NCI-H510A (cell line): ENCODE data around the gene OR4D9.

Experiments
- DNase-seq: peaks from one replicate; lab custom pipeline; 2025; lab: John Stamatoyannopoulos, UW

Gene OR4D9

DNA sequence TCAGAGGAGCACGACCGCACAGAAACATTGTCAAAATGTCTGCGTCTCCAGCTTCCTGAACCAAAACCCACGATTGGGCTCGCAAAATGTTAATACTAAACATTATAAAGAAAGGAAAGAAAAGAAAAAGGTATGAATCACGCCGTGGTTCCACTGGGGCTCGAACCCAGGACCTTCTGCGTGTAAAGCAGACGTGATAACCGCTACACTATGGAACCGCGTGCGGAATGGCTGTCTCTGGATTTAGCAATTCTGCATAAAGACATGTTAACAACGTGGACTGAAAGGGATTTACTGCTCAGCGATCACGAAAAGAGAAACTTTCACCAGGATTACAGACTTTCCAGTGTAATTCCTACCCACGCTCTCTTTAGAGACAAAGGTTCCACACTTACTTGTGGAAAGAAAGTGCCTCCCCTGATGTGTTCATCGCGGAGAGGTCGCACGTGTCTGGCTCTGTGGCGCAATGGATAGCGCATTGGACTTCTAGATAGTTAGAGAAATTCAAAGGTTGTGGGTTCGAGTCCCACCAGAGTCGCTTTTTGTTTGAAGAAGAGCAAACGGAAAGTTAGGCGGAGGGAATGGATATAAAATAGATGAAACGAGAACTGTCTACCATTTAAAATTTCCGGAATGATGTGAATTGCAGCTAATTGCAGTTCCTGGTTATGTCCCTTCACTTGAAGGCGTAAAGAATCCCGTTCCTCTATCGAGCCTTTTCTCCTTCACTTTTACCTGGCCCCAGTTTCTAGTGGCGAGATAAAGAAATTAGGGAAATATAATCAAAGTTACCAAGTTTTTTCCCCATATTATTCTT is 39.7 kb downstream of the OR4D9 start:
- DNase-seq = peak; percentile 65

DNA sequence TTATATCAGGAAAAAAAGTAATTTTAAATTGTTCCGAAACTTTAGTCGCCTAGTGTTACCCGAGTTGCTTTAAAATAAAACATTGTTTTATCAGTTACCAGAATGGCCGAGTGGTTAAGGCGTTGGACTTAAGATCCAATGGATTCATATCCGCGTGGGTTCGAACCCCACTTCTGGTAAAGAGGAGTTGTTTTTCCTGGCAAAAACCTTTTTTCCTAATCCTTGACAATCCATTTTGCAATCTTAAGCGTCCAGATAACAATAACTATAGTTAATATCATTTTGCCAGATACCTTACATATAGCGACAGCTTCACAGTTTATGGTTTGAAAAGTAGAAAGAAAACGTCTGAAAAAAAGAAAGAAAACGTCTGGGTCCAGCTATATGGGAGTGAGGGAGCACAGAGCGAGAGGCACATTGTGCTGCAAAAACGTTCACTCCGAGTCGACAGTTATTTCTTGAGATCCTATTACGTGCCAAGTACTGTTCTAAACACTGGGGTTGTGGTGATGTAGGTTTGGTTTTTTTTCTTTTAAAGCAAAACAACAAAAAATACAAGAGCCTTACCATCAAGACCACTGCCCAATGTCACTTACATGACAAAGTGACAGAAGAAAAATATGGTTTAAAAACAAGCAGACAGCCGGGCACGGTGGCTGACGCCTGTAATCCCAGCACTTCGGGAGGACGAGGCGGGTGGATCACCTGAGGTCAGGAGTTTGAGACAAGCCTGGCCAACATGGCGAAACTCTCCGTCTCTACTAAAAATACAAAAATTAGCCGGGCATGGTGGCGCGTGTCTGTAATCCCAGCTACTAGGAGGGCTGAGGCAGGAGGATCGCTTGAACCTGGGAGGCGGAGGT is 40.6 kb downstream of the OR4D9 start:
- DNase-seq = peak; percentile 22

DNA sequence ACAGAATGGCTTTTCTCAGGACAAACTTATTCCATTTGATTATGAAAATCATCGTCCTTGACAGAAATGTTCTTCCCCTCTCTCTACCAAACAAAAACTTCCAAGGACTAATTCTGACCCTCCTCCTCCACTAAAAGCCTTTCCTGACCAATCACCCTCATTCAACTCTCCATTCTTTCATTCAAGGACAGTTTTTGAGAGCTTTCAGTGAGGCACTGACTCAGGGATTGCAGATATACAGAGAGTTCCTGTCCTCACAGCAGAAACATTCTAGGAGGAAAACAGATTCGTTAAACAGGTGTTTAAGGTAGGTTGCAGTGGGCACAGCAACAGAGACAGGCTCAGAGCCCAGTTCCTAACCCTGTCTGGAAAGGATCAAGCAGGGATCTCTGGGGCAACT is 41.5 kb downstream of the OR4D9 start:
- DNase-seq = no peak

DNA sequence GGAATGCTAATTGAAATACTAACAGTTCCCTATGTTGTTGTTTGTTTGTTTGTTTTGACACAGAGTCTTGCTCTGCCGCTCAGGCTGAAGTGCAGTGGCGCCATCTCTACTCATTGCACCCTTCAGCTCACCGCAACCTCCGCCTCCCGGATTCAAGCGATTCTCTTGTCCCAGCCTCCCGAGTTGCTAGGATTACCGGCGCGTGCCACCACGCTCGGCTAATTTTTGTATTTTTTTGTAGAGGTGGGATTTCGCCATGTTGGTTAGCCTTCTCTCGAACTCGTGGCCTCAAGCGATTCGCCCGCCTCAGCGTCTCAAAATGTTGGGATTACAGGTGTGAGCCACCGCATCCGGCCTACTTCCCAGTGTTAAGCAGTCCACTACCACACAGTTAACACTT is 42.0 kb downstream of the OR4D9 start:
- DNase-seq = no peak

DNA sequence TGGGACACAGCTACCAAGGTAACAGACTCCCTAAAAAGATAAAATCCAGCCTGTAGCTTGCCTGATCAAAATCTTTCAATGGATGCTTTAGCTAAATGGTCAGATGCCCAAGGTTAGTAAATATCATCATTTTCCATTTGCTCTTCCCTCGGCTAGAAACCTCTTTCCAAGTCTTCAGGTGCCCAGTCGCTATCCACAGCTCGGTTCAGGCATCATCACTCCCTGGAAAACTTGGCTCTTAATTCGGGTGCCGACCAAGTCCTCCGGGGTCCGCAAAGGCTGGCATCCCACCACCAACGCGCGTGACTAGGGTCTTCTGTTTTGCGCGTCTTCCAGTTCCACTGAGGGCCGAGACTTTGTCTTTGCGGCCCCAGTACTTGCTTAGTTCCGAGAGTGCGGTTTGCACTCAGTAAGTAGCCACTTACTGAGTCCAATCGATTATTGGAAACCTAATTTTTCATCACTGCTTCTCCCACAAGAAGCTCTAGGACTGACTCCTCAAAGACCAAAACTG is 44.3 kb downstream of the OR4D9 start:
- DNase-seq = no peak

DNA sequence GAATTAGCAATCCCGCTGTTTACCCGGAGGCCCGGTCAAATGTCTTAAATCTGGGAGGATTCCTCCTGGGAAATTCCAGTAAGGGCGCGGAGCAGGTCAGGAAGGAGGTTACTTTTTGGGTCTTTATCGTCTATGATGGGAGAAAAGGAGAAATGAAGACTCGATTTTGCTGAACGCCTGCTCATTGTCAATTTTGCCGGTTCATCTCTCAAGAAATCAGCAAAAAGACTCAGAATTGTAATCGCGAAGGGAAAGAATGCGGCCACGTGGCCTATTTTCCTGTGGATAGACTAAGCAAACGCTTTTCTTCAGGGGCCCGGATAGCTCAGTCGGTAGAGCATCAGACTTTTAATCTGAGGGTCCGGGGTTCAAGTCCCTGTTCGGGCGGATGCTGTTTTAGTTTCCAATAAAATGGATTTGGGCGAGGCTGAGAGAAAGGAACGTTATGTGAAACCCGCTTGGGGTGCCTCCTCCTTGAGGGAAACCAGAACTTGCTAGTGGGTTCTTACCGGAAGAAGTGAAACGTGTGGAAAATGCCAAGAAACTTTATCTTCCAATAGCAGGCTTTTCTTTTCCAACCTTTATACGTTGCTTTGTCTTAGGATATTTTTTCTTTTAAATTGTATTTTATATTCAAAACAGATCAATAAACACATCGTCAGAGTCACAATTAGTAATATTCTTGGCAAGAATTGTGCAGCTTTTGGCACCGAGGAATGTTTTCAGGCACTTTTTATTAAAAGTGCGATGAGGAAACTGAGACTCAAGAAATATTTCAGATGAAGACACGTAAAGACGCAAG is 45.0 kb downstream of the OR4D9 start:
- peak; percentile 47 for DNase-seq

DNA sequence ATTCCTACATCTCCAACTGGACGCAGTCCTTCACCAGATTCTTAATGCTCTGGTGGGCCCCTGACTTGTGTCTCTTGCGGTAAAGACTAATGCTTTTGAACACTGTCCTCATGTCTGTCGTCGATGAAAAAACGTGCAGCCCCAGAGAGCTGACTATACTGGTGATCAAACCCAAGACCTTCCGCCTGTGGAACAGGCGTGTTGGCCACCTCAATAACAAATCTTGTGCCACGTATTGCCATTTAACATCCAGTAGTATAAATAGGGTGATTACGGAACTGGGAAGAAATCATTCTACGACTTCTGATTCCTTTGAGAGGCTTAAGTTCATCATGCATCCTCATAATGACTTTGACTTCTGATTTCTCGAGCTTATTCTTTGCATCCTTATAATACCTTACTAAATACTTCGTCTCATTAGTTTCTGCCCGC is 45.6 kb downstream of the OR4D9 start:
- peak; percentile 20 for DNase-seq

DNA sequence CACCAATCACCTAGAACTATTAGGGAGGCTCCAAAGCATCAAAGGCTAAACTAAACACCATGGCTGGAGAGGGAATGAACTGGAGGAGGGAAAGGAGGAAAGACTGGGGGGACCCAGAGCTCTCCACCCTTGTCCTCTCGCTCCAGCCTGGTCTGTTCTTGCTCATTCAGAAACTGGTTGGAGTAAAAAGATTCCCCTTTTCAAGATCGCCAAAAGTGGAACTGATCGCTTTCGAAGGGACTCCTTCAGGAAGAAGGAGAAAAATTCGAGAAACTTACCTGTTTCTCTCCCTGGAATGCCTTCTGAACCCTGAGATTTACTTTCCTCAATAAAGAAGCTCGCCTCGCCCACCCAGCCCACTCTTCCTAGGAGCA is 46.9 kb downstream of the OR4D9 start:
- no peak for DNase-seq

DNA sequence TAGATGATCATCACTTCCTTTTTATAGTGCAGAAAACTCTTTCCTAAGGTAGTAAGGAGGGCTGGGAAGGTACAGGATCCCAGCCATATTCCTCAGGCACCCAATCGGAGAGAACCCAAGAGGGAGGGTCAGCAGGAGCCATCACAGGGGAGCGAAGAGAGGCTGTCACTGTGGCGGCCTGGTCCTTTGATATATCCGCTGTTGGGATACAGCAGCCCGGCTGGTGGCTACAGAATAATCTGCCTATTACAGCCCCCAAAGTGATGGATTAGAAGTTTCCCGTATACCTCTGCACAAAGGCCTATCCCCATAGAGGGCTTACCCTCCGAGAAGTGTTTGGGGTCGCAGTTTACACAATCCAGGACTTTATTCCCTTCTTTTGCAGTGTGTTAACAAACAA is 48.5 kb downstream of the OR4D9 start:
- no peak for DNase-seq

DNA sequence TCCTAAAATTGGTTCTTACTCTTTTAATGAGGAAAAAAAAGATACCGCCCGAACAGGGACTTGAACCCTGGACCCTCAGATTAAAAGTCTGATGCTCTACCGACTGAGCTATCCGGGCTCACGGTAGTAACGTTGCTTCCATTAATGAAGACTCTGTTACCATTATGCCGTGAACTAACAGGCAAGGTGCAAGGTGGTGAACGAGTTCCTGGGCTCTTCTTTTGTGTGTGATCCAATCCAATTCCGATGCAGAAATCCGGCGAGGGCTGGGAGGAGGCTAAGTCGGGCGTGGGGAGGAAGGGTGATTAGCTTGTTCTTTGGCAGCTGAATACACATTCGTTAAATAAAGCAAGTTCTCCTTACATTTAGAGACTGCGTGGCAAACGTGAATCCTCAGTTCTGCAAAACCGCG is 49.0 kb downstream of the OR4D9 start:
- DNase-seq = peak; percentile 39

DNA sequence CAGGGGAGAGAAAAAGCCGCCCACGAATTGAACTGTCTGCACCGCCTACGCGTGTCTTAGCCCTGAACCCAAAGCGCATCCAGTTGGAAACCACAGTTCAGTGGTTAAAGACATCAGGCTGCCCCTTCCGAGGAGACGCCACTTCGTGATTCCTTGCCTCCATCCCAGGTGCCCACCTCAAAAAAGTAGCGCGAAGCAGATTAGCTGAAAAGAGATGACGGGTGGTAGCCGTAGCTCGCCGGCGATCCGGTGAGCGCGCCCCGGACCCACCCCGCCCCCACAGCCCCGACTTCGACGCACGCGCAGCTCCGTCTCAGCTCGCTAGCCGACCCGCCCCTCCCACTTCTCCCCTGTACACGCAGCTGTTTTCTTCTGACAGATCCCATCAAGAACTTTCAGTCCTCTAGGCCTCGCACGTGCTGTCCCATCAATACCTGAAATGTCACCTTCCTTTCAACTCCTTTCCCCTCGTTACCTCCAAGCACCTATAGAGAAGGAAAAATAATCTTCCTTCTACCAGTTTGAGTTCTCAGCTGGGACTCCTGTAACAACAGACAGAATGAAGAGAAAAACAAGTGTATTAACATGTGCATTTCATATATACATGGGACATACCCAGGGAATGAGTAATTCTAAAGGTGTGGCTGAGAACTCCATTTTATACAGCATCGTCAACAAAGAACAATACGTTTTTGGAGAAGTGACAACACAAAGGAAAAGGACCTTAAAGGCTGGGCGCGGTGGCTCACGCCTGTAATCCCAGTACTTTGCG is 49.5 kb downstream of the OR4D9 start:
- peak; percentile 78 for DNase-seq

DNA sequence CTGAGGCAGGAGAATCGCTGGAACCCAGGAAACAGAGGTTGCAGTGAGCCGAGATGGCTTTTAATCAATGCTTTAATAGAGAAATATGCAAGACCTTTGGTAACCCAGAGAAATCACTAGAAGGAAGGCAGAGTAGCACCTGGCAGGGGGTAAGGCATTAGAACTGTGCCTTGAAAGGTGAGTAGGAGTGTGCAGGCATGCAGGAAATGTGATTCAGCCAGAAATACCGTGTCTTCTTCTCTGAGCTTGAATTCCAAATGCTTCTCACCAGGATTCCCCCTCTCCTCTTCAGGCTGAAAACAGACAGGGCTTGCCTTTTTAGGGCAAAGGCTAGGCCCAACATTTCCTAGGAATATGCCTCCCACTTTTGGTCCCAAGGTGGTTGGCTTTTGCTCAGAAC is 51.0 kb downstream of the OR4D9 start:
- DNase-seq = no peak
